Pulmonary artery endothelial cell (primary cell): ENCODE data around the gene CIDEC. TPM values are rescaled to one million over a fixed set of nuclear protein-coding genes. Genes with fewer than 3 reads are reported as not detected.

ENCODE experiments used
- DNase-seq: peaks from one replicate; pipeline ENCODE4 v3.0.0-alpha.2; 2011; ENCODE audit warnings: low read depth, low spot score
- total RNA-seq: library from RNA; depleted of rRNA; stranded (reverse); fragments of >200 nt; gene quantifications from 2 replicates; pipeline ENCODE4 v1.2.3, GENCODE V29; 2014

The CIDEC gene
- not detected in 2 replicates for total RNA-seq

GRCh38 chr3:9879830-9880549, at the start of gene CIDEC:
CIDEC (minus strand) TSS chr3:9880253; CDS start chr3:9878486, 1,767 bp downstream.
- no peak for DNase-seq

DNA sequence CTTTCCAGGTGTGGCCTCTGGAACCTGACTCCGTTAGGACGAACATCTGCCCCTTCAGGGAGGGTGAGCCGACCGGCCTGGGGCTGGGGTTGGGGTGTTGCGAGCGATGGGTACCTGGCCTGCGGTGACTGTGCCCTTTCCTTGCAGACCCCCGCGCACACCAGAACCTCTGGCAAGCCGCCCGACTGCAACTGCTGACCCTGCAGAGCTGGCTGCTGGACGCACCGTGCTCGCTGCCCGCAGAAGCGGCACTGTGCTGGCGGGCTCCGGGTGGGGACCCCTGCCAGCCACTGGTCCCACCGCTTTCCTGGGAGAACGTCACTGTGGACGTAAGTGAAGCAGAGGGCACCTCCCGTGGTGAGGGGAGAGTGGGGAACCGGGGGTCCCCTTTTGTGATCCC, 48.1 kb upstream of the CIDEC start:
- no peak for DNase-seq

- no peak for DNase-seq
Observed at GRCh38 chr3:9918261-9919038, 38.4 kb upstream of the CIDEC start.

DNA sequence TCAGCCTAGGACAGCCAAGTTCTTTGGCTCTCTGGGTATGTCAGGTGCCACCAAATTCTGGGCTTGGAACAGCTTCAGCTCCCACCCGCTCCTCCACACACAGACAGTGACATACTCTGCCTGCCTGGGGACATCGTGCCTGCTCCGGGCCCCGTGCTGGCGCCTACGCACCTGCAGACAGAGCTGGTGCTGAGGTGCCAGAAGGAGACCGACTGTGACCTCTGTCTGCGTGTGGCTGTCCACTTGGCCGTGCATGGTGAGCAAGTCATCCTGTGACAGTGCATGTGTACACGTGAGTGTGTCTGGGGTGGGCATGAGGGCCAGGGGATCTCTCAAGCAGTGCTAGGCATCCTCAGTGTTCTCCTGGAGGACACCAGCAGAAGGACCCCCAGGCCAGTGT, 37.8 kb upstream of the CIDEC start:
- no peak for DNase-seq

DNA sequence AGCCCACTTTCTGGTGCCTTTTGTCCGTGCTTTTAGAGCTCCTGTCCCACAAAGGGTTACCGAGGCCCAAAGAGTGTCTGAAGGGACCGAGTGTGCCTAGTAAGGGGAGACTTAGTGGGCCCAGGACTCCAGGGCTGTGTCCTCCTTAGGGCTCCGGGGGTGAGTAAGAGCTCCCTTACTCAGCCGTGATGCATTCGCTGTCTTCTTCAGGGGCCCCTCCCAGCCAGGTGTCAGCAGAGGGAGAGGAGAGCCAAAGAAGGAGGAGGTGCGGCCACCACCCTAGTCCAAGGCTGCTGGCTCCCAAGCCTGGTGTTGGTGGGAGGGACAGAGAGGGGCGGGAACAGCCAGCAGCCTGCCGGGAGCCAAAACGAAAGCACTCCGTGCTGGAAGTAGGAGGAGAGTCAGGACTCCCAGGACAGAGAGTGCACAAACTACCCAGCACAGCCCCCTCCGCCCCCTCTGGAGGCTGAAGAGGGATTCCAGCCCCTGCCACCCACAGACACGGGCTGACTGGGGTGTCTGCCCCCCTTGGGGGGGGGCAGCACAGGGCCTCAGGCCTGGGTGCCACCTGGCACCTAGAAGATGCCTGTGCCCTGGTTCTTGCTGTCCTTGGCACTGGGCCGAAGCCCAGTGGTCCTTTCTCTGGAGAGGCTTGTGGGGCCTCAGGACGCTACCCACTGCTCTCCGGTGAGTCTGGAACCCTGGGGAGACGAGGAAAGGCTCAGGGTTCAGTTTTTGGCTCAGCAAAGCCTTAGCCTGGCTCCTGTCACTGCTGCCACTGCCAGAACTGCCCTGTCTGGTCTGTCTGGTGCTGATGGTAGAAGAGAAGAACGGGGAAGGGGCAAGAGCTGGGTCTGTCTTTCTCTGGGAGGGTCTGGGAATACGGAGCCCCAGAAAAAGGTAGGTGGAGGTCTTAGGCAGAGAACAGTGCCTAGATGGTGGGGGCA, 37.0 kb upstream of the CIDEC start, which contains the start of gene IL17RC:
Gene IL17RC, plus strand, starts transcription at position 365 of the 947 bp plus-strand sequence. Its CDS starts 218 bp downstream, at position 583.
- DNase-seq, result no peak

GRCh38 chr3:9916346-9916733, 36.3 kb upstream of the CIDEC start:
- no peak for DNase-seq

DNA sequence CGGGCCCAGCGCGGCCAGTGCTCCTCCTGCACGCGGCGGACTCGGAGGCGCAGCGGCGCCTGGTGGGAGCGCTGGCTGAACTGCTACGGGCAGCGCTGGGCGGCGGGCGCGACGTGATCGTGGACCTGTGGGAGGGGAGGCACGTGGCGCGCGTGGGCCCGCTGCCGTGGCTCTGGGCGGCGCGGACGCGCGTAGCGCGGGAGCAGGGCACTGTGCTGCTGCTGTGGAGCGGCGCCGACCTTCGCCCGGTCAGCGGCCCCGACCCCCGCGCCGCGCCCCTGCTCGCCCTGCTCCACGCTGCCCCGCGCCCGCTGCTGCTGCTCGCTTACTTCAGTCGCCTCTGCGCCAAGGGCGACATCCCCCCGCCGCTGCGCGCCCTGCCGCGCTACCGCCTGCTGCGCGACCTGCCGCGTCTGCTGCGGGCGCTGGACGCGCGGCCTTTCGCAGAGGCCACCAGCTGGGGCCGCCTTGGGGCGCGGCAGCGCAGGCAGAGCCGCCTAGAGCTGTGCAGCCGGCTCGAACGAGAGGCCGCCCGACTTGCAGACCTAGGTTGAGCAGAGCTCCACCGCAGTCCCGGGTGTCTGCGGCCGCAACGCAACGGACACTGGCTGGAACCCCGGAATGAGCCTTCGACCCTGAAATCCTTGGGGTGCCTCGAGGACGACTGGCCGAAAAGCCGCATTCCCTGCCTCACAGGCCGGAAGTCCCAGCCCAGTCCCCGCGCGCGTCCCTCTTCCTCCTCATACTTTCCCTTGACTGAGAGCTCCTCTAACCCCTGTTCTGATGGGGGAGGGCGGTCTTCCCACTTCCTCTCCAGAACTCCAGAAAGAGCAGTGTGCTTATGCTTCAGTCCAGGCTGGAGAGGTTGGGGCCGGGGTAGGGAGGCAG, 35.4 kb upstream of the CIDEC start:
- no peak for DNase-seq

- DNase-seq, result no peak
Observed at GRCh38 chr3:9914559-9915253, 34.7 kb upstream of the CIDEC start.

DNA sequence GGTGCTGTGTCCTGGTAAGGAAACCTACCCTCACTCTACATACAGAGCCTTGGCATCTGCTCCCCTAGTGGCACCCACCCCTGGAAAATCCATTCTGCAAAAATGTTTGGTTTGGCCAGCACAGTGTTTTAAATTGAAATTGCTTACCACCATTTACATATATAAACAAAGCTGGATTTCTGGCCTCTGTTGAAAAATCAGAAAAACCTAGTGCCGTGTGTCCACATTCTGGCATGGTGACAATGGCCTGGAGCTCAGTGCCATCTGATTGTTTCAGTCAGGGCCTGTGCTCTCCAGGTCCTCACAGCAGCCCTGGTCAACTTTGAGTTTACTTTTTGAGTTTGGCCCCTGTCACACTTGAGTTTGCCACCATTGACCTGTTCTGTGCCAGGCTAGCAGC, 34.0 kb upstream of the CIDEC start:
- no peak for DNase-seq

GRCh38 chr3:9913601-9914000, 33.5 kb upstream of the CIDEC start:
- DNase-seq, result no peak

GRCh38 chr3:9912294-9912935, 32.4 kb upstream of the CIDEC start:
- DNase-seq, result no peak

- DNase-seq, result no peak
Observed at GRCh38 chr3:9911863-9912262, 31.8 kb upstream of the CIDEC start.

GRCh38 chr3:9909221-9910013, 29.4 kb upstream of the CIDEC start:
- no peak for DNase-seq

DNA sequence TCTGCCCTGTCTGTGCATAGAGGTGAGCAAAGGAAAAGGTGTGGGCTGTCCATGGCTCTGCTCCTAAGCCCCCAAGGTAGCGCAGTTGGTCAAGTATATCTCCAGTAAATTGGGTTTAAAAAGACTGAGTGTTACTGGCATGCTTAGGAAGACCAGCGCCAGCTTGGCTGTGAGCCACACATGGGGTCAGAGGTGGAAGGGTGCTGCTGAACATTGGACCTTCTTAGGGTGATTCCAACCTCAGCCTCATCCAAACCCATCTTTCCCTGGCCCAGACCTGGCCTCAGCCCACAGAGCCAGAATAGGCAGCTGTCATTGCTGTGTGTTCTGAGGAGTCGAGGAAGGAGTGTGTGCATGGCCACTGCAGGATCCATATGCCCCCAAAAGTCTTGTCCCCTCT, 28.2 kb upstream of the CIDEC start:
- DNase-seq, result no peak

- no peak for DNase-seq
Observed at GRCh38 chr3:9906480-9906879, 26.4 kb upstream of the CIDEC start.

DNA sequence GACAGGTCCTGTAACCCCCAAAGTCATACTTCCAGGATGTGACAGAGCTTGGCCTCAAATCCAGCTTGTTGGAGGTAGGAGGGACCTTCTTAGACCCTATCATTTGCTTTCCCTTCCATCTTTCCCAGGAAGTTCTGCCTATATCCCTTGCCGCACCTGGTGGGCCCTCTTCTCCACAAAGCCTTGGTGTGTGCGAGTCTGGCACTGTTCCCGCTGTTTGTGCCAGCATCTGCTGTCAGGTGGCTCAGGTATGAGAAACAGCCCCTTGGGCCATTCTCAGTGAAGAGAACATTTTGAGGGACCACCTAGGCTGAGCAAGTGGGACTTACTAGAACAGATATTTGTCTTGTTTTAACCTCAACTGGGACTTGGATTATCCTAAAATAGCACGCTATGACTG, 23.9 kb upstream of the CIDEC start:
- no peak for DNase-seq

GRCh38 chr3:9903238-9903624, 23.2 kb upstream of the CIDEC start:
- DNase-seq, result no peak

DNA sequence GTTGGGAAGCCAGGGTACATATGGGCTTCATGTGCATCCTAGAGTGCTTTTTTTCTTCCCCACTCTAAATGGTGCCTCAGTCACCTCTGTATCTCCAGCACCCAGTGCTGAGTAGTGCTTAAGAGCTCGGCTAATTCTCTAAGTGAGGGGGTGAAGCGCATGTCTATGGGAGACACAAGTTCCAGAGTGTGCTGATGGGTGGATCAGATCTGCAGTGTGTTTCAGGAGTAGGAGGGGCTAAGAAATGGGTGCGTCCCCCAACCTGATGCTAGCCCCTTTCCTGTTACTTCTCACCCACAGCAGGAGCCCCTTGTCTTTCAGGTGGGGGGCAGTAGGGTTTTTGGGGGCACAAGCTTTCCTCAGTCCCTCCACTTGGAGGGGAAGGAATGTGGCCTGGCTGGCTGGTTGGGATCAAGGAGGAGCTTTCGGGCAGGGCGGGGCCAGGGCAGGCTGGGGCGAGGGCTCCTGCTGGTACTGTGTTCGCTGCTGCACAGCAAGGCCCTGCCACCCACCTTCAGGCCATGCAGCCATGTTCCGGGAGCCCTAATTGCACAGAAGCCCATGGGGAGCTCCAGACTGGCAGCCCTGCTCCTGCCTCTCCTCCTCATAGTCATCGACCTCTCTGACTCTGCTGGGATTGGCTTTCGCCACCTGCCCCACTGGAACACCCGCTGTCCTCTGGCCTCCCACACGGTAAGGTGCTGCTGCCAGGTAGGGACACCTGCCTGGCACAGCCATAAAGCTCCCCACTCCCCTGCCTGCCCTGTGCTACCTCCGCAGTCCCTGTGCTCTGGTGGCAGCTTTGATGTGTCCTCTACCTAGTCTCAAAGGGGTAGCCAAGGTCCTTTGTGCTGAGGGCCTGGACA, 22.6 kb upstream of the CIDEC start, which contains the start of gene IL17RE:
Gene IL17RE, plus strand, starts transcription at position 477 of the 866 bp plus-strand sequence. Its CDS starts 85 bp downstream, at position 562.
- no peak for DNase-seq
